Ectodermal cell (in vitro differentiated cells): ENCODE data around the gene MAP3K2.

Source experiments
- H3K27ac ChIP-seq: 2 replicates; pipeline ENCODE4 v1.7.0; 2013; ENCODE audit warnings: mild to moderate bottlenecking, low read depth, low read length; ENCODE audit not compliant: insufficient read depth, poor library complexity, severe bottlenecking
- H3K27me3 ChIP-seq: 2 replicates; pipeline ENCODE4 v1.7.0; 2013; ENCODE audit warnings: mild to moderate bottlenecking, low read length; ENCODE audit not compliant: insufficient read depth, control insufficient read depth, poor library complexity, severe bottlenecking
- H3K36me3 ChIP-seq: one replicate; pipeline ENCODE4 v1.7.0; 2013; ENCODE audit warnings: low read length; ENCODE audit not compliant: control insufficient read depth, insufficient read depth
- H3K4me1 ChIP-seq: one replicate; pipeline ENCODE4 v1.7.0; 2013; ENCODE audit warnings: low read length; ENCODE audit not compliant: control insufficient read depth, insufficient read depth
- H3K4me3 ChIP-seq: 2 replicates; pipeline ENCODE4 v1.7.0; 2013; ENCODE audit warnings: low read depth, low read length, control low read depth; ENCODE audit not compliant: insufficient read depth
- H3K9me3 ChIP-seq: 2 replicates; pipeline ENCODE4 v1.7.0; 2013; ENCODE audit warnings: mild to moderate bottlenecking, low read length, moderate library complexity; ENCODE audit not compliant: control insufficient read depth
- WGBS, 2 experiments: methylation state at CpG; one replicate each; pipeline ENCODE4 v1.1.7; 2013; ENCODE audit warnings: missing lambda C conversion rate in 2 of 2; 5-methylcytosine and 5-hydroxymethylcytosine counted together

Gene MAP3K2

GRCh38 chr2:127321303-127321702, 66.5 kb downstream of the MAP3K2 start:
- H3K27ac ChIP-seq = no peak overlapping the region
- H3K4me1 ChIP-seq = no peaks in the 10 kb centered on the region
- no peaks in the 10 kb centered on the region for H3K27me3 ChIP-seq
- no peaks in the 10 kb centered on the region for H3K9me3 ChIP-seq
- H3K36me3 ChIP-seq = peaks cover 25% of the 10 kb centered on the region
- H3K4me3 ChIP-seq = no peak overlapping the region

GRCh38 chr2:127320586-127321275, 67.0 kb downstream of the MAP3K2 start:
- WGBS, 2 experiments = 100% methylated on average over 1 of the region's 1 CpG; no CpG with 5 or more reads in 1 of the 2 experiments
- Histone ChIP-seq H3K4me1 (no peaks in the 10 kb centered on the region), H3K27me3 (no peaks in the 10 kb centered on the region), H3K4me3 (no peak overlapping the region), H3K27ac (no peak overlapping the region), H3K36me3 (peaks cover 25% of the 10 kb centered on the region), H3K9me3 (no peaks in the 10 kb centered on the region)

DNA sequence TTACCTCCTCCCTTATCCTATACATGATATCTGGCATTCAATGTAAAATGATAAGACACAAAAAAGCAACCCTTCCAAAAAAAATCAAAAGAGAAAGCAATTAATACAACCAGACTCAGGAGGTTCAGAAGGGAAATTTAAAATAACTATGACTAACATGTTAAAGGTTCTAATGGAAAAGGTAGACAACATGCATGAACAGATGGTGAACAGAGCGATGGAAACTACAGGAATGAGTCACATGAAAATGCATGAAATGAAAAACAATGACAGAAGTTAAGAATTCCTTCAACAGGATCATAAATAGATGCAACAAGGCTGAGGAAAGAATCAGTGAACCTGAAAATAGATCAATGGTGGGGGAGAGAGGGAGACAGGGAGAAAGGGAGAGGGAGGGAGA, 67.7 kb downstream of the MAP3K2 start:
- H3K4me1 ChIP-seq = no peaks in the 10 kb centered on the region
- H3K9me3 ChIP-seq = no peaks in the 10 kb centered on the region
- H3K4me3 ChIP-seq = no peak overlapping the region
- WGBS, 2 experiments = 95 to 100% methylated on average over 1 of the region's 1 CpG
- no peaks in the 10 kb centered on the region for H3K27me3 ChIP-seq
- peaks cover 25% of the 10 kb centered on the region for H3K36me3 ChIP-seq
- H3K27ac ChIP-seq = no peak overlapping the region

DNA sequence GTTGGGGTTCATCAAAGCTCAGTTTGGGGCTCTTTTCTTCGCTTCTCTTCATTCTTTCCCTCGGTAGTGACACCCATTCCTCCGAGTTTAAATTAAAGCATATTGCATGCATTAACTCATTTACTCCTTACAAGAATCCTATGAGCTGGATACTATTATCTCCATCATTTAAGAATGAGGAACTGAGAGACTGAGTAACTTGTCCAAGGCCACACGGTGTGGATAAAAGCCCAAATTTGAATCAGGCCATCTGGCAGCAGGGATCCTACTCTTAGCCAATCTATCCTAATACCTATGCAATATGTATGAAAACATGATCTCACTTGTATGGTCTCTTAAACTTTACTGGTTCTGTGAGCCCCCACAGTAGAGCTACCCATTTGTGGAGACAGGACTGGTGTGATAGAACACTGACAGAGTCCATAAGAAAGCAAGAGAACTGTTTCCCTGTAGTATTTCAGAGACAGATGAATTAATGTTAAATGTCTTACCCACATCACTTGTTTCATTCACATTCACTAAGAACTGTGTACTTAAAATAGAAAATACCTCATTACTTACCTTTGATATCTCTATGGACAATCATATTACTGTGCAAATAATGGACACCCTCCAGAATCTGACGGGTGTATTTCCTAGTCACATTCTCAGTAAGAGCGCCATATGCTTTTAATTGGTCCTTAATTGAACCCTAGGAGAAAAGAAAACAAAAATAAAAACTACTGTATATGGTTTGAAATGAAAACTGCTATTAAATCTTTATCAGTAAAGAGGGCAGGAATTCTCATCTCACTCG, 73.4 kb downstream of the MAP3K2 start:
- peaks cover 12% of the 10 kb centered on the region for H3K36me3 ChIP-seq
- no peak overlapping the region for H3K4me3 ChIP-seq
- 89 to 97% methylated on average over 5 to 7 of the region's 7 CpGs for WGBS, 2 experiments
- H3K4me1 ChIP-seq = no peaks in the 10 kb centered on the region
- no peaks in the 10 kb centered on the region for H3K27me3 ChIP-seq
- no peak overlapping the region for H3K27ac ChIP-seq
- no peaks in the 10 kb centered on the region for H3K9me3 ChIP-seq

DNA sequence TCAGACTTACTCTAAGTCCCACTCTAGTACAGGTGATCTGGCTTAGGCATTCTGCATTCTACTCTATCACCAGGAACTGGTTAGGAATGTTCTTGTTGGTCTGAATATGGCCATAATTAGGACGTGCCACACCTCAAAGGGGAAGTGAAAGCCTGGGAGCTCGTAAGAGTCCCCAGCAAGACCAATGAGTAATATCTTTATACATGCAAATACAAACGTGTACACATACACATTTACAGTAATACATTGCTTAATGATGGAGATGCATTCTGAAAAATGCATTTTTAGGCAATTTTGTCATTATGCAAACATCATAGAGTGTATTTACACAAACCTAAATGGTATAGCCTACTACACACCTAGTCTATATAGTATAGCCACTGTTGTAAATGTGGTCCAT, 74.4 kb downstream of the MAP3K2 start:
- no peaks in the 10 kb centered on the region for H3K4me1 ChIP-seq
- 80 to 100% methylated on average over 1 to 3 of the region's 3 CpGs for WGBS, 2 experiments
- H3K36me3 ChIP-seq = peaks cover 12% of the 10 kb centered on the region
- no peaks in the 10 kb centered on the region for H3K27me3 ChIP-seq
- H3K9me3 ChIP-seq = no peaks in the 10 kb centered on the region
- no peak overlapping the region for H3K27ac ChIP-seq
- no peak overlapping the region for H3K4me3 ChIP-seq

- Histone ChIP-seq H3K27ac (no peak overlapping the region), H3K27me3 (no peaks in the 10 kb centered on the region), H3K36me3 (peaks cover 6% of the 10 kb centered on the region), H3K9me3 (no peaks in the 10 kb centered on the region), H3K4me3 (no peak overlapping the region), H3K4me1 (no peaks in the 10 kb centered on the region)
- whole genome bisulfite sequencing, 2 experiments = 94 to 99% methylated on average over 3 of the region's 3 CpGs
Observed at GRCh38 chr2:127310980-127311379, 76.8 kb downstream of the MAP3K2 start.

- WGBS, 2 experiments = 94 to 97% methylated on average over 4 of the region's 4 CpGs
Observed at GRCh38 chr2:127309468-127309867, 78.3 kb downstream of the MAP3K2 start.

DNA sequence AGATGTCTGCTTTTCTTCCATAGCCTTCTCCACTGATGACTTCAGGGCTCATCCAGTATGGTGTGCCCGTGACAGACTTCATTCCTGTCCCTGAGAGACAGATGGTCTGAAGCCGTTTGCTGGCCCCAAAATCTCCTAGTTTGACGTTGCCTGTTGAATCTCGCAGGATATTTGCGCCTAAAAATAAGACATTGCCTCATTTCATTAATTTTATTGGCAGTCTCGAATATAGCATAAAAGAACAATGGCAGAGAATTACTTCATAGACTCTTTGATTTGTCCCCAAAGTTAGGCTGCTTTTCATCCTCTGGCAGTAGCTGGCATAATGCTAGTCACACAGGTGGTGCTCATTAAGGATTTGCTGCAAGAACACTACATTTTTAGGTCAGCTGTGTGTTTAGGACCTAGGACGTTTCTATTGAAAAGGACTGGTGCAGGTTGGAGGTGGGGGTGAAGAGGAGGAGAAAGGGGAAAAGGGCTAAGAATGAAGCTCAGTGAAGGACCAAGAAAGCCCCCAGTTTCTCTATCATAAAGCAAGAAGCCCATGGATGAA, 79.1 kb downstream of the MAP3K2 start:
- Histone ChIP-seq H3K4me3 (no peak overlapping the region), H3K4me1 (no peaks in the 10 kb centered on the region), H3K9me3 (no peaks in the 10 kb centered on the region), H3K27me3 (no peaks in the 10 kb centered on the region), H3K27ac (no peak overlapping the region), H3K36me3 (peaks cover 6% of the 10 kb centered on the region)
- 93 to 94% methylated on average over 7 of the region's 7 CpGs for WGBS, 2 experiments

More at GRCh38 chr2:127309468-127309867, 78.3 kb downstream of the MAP3K2 start:
- Histone ChIP-seq H3K27me3 (no peaks in the 10 kb centered on the region), H3K36me3 (peaks cover 6% of the 10 kb centered on the region), H3K27ac (no peak overlapping the region), H3K4me1 (no peaks in the 10 kb centered on the region), H3K4me3 (no peak overlapping the region), H3K9me3 (no peaks in the 10 kb centered on the region)

DNA sequence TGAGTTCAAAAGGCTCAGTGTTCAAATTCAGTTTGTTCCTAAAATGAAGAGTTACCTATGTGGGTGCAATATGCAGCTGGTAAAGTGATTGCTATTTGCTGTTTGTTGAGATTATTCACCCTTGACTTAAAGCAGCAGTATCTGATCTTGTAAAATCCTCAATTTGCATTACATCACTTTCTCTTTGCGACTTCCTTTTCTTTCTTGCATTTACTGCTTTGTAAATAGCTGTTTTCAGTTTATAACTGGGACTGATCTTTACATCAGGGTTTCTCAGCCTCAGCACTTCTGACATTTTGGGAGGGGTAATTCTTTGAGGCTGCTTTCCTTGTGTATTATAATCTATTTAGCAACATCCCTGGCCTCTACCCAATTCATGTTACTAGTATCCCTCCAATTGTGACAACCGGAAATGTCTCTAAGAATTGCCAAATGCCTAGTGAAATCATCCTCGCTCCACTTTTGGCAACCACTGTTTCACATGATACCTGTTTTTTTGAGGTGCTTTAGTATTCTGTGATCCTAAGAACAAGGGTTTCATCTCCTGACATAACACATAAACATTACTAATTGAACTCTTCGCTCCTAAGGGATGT, 81.7 kb downstream of the MAP3K2 start:
- no peak overlapping the region for H3K27ac ChIP-seq
- H3K36me3 ChIP-seq = peaks cover 6% of the 10 kb centered on the region
- WGBS, 2 experiments = 97 to 98% methylated on average over 3 of the region's 4 CpGs
- no peak overlapping the region for H3K4me3 ChIP-seq
- no peaks in the 10 kb centered on the region for H3K4me1 ChIP-seq
- no peaks in the 10 kb centered on the region for H3K9me3 ChIP-seq
- H3K27me3 ChIP-seq = no peaks in the 10 kb centered on the region

DNA sequence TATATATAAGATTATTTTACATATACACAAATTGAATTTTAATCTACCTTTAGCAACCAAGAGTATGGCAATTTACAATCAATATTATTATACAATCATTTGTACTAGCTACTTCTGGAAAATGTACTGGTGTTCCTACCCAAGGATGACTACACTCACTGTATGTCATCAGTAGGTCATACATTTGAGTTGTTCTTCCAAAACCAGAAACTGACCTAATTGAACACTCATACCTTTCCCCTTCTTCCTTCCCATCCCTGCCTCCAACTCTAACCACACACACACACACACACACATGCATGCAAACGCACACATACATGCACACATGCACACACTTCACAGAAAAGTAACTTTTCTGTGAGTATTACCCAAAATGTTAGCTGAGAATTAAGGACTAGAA, 85.6 kb downstream of the MAP3K2 start:
- 75 to 86% methylated on average over 1 of the region's 1 CpG for WGBS, 2 experiments

More for the DNA sequence above, 85.6 kb downstream of the MAP3K2 start:
- Histone ChIP-seq H3K27me3 (no peaks in the 10 kb centered on the region), H3K4me1 (no peaks in the 10 kb centered on the region), H3K36me3 (peaks cover 3% of the 10 kb centered on the region), H3K4me3 (no peak overlapping the region), H3K9me3 (no peaks in the 10 kb centered on the region), H3K27ac (no peak overlapping the region)
